ENCODE data around the gene RIMOC1. TPM values are rescaled to one million over a fixed set of nuclear protein-coding genes. Genes with fewer than 3 reads are reported as not detected.
A peak's percentile ranks its signal among the peaks of the same experiment; 100 is the strongest.

Gene RIMOC1
- total RNA-seq, 2 experiments from 2014 or later, result 8.5 to 29.7 TPM

DNA sequence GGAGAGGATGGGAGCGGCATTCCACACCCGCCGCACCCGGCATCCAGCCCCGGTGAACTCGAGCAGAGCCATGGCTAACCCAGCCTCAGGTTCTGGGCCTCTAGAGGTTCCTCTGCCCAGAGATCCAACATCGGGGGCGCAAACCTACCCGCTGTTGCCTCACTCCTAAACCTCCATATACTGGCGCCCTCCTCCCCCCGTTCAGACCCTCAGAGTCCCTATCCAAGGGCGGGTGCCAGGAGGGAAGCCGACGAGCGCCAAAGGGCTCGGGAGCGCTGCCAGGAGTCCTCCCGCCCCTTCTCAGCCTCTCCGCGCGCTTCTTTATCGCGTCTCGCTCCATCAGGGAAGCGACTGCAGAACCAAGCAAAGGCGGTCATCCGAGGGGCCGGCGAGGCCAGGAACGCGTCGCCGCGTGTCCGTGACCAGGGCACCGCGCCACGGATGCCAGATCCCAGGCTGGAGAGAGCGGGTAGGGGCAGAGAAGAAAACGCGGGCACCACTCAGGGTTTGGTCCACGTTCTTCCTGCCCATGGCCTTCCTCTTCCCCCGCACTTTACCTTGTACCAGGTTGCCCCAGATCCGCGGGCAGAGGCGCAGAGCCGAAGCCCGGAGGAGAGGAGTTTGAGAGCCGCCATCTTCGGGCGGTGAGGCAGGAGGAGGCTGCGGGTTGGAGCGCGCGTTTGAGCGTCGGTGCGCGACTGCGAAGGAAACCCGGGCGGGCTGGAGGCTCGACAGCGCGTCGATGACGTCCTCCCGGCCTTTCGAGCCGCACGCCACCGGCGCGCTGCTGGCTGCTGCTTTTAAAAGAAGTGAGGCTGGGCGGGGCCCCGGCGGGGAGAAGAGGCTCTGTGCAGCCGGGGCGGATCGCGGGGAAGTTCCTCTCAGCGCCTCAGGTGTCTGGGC, 34.2 kb upstream of the RIMOC1 start, which contains the start of gene OXCT1:
TSS of gene OXCT1 (minus strand) at position 702 of the 903 bp plus-strand sequence. CDS start at position 635, 67 bp downstream.
- Histone ChIP-seq H3K4me3 (ENCODE audit: low read depth, low read length, poor library complexity, severe bottlenecking) (peak within 1 kb of the TSS; percentile 80), H3K4me2 (ENCODE audit: low read length) (peak within 1 kb of the TSS; percentile 84), H2AFZ (ENCODE audit: low read length) (peak within 1 kb of the TSS; percentile 99), H3K4me1 (ENCODE audit: insufficient read depth, low read length, poor library complexity, severe bottlenecking) (peaks cover 24% of the 10 kb centered on the region), H3K36me3 (ENCODE audit: insufficient read depth, low read length) (peaks cover 4% of the 10 kb centered on the region; the same call in 1 of the 2 replicates), H4K20me1 (ENCODE audit: insufficient read depth, low read length) (peaks cover 4% of the 10 kb centered on the region), H3K79me2 (ENCODE audit: insufficient read depth, low read depth, low read length) (peaks cover 14% of the 10 kb centered on the region; the same call in 1 of the 2 replicates), H3K9me3 (ENCODE audit: low read length) (no peaks in the 10 kb centered on the region), H3K27ac (ENCODE audit: low read depth, low read length, poor library complexity, severe bottlenecking) (peak within 1 kb of the TSS; percentile 32), H3K9me2 (ENCODE audit: insufficient read depth, low read length) (no peaks in the 10 kb centered on the region)
- intact Hi-C loops (cut with micrococcal nuclease; ENCODE audit: unreplicated experiment), result loop anchor here (1.0 kb wide), 1 partner anchor 34 kb away; the partner anchor contains the start of gene RIMOC1
- no TSS peak for BruUV-seq (replicated peaks)
- POLR2A ChIA-PET, result interaction anchor here (0.6 to 1.8 kb wide), 7 partner anchors 11 to 1149 kb away, joined by 3 to 6 read pairs (median 3); partner anchors contain the start of gene RIMOC1
- CTCF ChIA-PET (ENCODE audit: unreplicated experiment), result no interaction called here
- TF ChIP-seq, protein P1, sequence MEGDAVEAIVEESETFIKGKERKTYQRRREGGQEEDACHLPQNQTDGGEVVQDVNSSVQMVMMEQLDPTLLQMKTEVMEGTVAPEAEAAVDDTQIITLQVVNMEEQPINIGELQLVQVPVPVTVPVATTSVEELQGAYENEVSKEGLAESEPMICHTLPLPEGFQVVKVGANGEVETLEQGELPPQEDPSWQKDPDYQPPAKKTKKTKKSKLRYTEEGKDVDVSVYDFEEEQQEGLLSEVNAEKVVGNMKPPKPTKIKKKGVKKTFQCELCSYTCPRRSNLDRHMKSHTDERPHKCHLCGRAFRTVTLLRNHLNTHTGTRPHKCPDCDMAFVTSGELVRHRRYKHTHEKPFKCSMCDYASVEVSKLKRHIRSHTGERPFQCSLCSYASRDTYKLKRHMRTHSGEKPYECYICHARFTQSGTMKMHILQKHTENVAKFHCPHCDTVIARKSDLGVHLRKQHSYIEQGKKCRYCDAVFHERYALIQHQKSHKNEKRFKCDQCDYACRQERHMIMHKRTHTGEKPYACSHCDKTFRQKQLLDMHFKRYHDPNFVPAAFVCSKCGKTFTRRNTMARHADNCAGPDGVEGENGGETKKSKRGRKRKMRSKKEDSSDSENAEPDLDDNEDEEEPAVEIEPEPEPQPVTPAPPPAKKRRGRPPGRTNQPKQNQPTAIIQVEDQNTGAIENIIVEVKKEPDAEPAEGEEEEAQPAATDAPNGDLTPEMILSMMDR (conservative IDR thresholded peaks at IDR 0.05; ENCODE audit: low read length), result no peak; the same call in 1 of the 2 replicates
- TF ChIP-seq EZH2phosphoT487 (IDR thresholded peaks at IDR 0.05; ENCODE audit: borderline replicate concordance, low read depth, low read length), result no peak
- DNase-seq (ENCODE audit: low spot score), result peak; percentile 92

DNA sequence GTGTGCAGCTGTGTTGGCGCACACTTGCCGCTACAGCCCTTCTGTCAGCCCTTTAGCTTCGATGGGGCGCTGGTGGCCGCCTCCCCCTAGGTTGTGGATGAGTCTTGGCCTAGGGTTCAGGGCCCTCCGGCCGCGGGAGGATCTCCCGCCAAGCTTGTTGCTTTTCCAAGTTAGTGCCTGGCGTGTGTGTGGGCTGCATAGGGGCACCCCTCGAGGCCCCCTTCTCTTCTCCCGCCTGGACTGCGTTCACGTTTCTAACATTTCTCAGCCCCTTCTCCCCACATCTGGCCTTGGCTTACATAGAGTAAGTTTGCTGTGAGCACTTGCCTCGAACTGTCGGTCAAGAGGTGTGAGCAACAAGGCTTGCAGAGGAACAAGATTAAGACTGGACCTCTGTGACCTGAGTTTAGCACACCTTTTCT, 33.5 kb upstream of the RIMOC1 start:
- TF ChIP-seq EZH2phosphoT487 (IDR thresholded peaks at IDR 0.05; ENCODE audit: borderline replicate concordance, low read depth, low read length), result no peak
- TF ChIP-seq, protein P1 (conservative IDR thresholded peaks at IDR 0.05; ENCODE audit: low read length), result no peak

More for the DNA sequence above, 33.5 kb upstream of the RIMOC1 start:
- Histone ChIP-seq H3K4me1 (ENCODE audit: insufficient read depth, low read length, poor library complexity, severe bottlenecking) (peaks cover 24% of the 10 kb centered on the region), H4K20me1 (ENCODE audit: insufficient read depth, low read length) (peaks cover 4% of the 10 kb centered on the region), H3K4me2 (ENCODE audit: low read length) (peak overlapping the region; percentile 84), H3K9me2 (ENCODE audit: insufficient read depth, low read length) (no peaks in the 10 kb centered on the region), H3K9me3 (ENCODE audit: low read length) (no peaks in the 10 kb centered on the region), H3K4me3 (ENCODE audit: low read depth, low read length, poor library complexity, severe bottlenecking) (peak overlapping the region; percentile 80), H3K27ac (ENCODE audit: low read depth, low read length, poor library complexity, severe bottlenecking) (peak overlapping the region; percentile 32), H2AFZ (ENCODE audit: low read length) (peak overlapping the region; percentile 99), H3K36me3 (ENCODE audit: insufficient read depth, low read length) (peaks cover 4% of the 10 kb centered on the region; the same call in 1 of the 2 replicates), H3K79me2 (ENCODE audit: insufficient read depth, low read depth, low read length) (peaks cover 7% of the 10 kb centered on the region; the same call in 1 of the 2 replicates)
- ChIA-PET POLR2A (interaction anchor here (0.6 to 1.8 kb wide), 8 partner anchors 11 to 1148 kb away, joined by 3 to 6 read pairs (median 3); partner anchors contain the start of gene RIMOC1), CTCF (ENCODE audit: unreplicated experiment) (no interaction called here)
- intact Hi-C loops (cut with micrococcal nuclease; ENCODE audit: unreplicated experiment), result loop anchor here (1.0 kb wide), 1 partner anchor 34 kb away; the partner anchor contains the start of gene RIMOC1
- no peak for DNase-seq (ENCODE audit: low spot score)
- no TSS peak for BruUV-seq (replicated peaks)
